ENCODE data around the gene NTF3. TPM values are rescaled to one million over a fixed set of nuclear protein-coding genes. Genes with fewer than 3 reads are reported as not detected.

NTF3 gene
- polyA plus RNA-seq, 1 of the 3 experiments (the other 2 are of a cell fraction): not detected

DNA sequence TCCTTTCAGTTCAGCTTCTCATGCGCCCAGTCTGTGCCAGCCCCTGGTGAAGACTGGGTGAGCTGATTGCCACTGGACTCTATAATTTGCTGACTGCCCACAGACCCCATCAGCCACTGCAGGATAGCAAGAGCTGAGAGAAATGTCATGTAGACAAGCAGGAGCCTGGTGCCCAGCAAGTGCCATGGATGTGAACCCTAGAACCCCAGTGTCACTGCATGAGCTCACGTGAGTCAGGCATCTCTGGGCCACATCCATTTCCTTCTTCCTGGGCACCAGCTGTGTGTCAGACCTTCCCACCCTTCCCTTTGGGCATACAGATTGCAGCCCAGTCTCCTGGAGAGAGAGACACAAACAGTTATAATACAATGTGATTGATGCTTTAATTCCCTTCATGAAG, 73.8 kb downstream of the NTF3 start:
- H3K9me3 ChIP-seq: no peaks in the 10 kb centered on the region
- H3K4me1 ChIP-seq (ENCODE audit: control insufficient read depth in 1 of 2, insufficient read depth in 2 of 2, low read depth in 1 of 2, low read length in 1 of 2): no peaks in the 10 kb centered on the region
- no peaks in the 10 kb centered on the region for H3K79me2 ChIP-seq (ENCODE audit: insufficient read depth)
- H2AFZ ChIP-seq (ENCODE audit: low read depth): no peak overlapping the region
- DNase-seq: no peak
- no peaks in the 10 kb centered on the region for H4K20me1 ChIP-seq (ENCODE audit: insufficient read depth)
- ChIA-PET POLR2A (no interaction called here), CTCF (interaction anchor here (0.8 kb wide), 1 partner anchor 17 kb away, joined by 3 read pairs; no protein-coding TSS in a partner anchor)
- TF ChIP-seq EP300 (IDR thresholded peaks at IDR 0.05; ENCODE audit: borderline replicate concordance in 1 of 2, low read depth in 1 of 2, low read length in 1 of 2) (no peak), CHD2 (IDR thresholded peaks at IDR 0.05; ENCODE audit: low read length, partially characterized antibody) (no peak), JUND (IDR thresholded peaks at IDR 0.05) (no peak), MEF2A (IDR thresholded peaks at IDR 0.05; ENCODE audit: borderline replicate concordance, low read depth) (no peak), GABPA (IDR thresholded peaks at IDR 0.05; ENCODE audit: low read depth) (no peak), MXI1 (IDR thresholded peaks at IDR 0.05; ENCODE audit: low read depth, low read length) (no peak), NRF1 (IDR thresholded peaks at IDR 0.05; ENCODE audit: low read depth, low read length) (no peak)
- TF ChIP-seq, protein P1, sequence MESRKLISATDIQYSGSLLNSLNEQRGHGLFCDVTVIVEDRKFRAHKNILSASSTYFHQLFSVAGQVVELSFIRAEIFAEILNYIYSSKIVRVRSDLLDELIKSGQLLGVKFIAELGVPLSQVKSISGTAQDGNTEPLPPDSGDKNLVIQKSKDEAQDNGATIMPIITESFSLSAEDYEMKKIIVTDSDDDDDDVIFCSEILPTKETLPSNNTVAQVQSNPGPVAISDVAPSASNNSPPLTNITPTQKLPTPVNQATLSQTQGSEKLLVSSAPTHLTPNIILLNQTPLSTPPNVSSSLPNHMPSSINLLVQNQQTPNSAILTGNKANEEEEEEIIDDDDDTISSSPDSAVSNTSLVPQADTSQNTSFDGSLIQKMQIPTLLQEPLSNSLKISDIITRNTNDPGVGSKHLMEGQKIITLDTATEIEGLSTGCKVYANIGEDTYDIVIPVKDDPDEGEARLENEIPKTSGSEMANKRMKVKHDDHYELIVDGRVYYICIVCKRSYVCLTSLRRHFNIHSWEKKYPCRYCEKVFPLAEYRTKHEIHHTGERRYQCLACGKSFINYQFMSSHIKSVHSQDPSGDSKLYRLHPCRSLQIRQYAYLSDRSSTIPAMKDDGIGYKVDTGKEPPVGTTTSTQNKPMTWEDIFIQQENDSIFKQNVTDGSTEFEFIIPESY (IDR thresholded peaks at IDR 0.05; ENCODE audit: borderline replicate concordance, low read depth): no peak
- TF ChIP-seq, protein P2, sequence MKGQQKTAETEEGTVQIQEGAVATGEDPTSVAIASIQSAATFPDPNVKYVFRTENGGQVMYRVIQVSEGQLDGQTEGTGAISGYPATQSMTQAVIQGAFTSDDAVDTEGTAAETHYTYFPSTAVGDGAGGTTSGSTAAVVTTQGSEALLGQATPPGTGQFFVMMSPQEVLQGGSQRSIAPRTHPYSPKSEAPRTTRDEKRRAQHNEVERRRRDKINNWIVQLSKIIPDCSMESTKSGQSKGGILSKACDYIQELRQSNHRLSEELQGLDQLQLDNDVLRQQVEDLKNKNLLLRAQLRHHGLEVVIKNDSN (IDR thresholded peaks at IDR 0.05; ENCODE audit: borderline replicate concordance, low read depth): no peak
- TF ChIP-seq, protein P3, sequence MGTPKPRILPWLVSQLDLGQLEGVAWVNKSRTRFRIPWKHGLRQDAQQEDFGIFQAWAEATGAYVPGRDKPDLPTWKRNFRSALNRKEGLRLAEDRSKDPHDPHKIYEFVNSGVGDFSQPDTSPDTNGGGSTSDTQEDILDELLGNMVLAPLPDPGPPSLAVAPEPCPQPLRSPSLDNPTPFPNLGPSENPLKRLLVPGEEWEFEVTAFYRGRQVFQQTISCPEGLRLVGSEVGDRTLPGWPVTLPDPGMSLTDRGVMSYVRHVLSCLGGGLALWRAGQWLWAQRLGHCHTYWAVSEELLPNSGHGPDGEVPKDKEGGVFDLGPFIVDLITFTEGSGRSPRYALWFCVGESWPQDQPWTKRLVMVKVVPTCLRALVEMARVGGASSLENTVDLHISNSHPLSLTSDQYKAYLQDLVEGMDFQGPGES (IDR thresholded peaks at IDR 0.05; ENCODE audit: low read depth, low read length): no peak
- TF ChIP-seq, protein P4, sequence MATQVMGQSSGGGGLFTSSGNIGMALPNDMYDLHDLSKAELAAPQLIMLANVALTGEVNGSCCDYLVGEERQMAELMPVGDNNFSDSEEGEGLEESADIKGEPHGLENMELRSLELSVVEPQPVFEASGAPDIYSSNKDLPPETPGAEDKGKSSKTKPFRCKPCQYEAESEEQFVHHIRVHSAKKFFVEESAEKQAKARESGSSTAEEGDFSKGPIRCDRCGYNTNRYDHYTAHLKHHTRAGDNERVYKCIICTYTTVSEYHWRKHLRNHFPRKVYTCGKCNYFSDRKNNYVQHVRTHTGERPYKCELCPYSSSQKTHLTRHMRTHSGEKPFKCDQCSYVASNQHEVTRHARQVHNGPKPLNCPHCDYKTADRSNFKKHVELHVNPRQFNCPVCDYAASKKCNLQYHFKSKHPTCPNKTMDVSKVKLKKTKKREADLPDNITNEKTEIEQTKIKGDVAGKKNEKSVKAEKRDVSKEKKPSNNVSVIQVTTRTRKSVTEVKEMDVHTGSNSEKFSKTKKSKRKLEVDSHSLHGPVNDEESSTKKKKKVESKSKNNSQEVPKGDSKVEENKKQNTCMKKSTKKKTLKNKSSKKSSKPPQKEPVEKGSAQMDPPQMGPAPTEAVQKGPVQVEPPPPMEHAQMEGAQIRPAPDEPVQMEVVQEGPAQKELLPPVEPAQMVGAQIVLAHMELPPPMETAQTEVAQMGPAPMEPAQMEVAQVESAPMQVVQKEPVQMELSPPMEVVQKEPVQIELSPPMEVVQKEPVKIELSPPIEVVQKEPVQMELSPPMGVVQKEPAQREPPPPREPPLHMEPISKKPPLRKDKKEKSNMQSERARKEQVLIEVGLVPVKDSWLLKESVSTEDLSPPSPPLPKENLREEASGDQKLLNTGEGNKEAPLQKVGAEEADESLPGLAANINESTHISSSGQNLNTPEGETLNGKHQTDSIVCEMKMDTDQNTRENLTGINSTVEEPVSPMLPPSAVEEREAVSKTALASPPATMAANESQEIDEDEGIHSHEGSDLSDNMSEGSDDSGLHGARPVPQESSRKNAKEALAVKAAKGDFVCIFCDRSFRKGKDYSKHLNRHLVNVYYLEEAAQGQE (IDR thresholded peaks at IDR 0.05; ENCODE audit: low read depth, low read length): no peak
- H3K9me2 ChIP-seq: no peaks in the 10 kb centered on the region
- no peak overlapping the region for H3K27ac ChIP-seq (ENCODE audit: low read depth in 2 of 2, low read length in 1 of 2)
- H3K9ac ChIP-seq: no peak overlapping the region
- H3K4me2 ChIP-seq: no peak overlapping the region
- H3F3A ChIP-seq (replicated peaks; ENCODE audit: insufficient read depth): no peaks in the 10 kb centered on the region
- H3K4me3 ChIP-seq (ENCODE audit: low read depth in 2 of 2, low read length in 1 of 2): no peak overlapping the region
- H3K36me3 ChIP-seq (replicated peaks in 1 of 2; ENCODE audit: control insufficient read depth in 1 of 2, insufficient read depth in 2 of 2, low read length in 1 of 2): no peaks in the 10 kb centered on the region
- peaks cover 64% of the 10 kb centered on the region for H3K27me3 ChIP-seq (ENCODE audit: insufficient read depth)
- 0% methylated on average over 2 of the region's 2 CpGs for whole genome bisulfite sequencing (ENCODE audit: low lambda C conversion rate)
